Uterus (tissue), 4 donors: ENCODE results near the gene MRPL14. TPM values are rescaled to one million over a fixed set of nuclear protein-coding genes. Genes with fewer than 3 reads are reported as not detected.
"Not testable (repeated sequence)": the region's sequence is repeated elsewhere in the genome, so short reads cannot be mapped to it uniquely, and the experiment has no call there.

Experiments
- DNase-seq, 2 donors: peaks; one replicate each; pipeline ENCODE4 v3.0.0-alpha.2; 2019 to 2020
- H3K27ac ChIP-seq, 2 donors: fragments of 200-600 bp; sonication (generic); 1 replicate in 1 of 2; 2 replicates in 1 of 2; pipeline ENCODE4 v1.5.1; 2016 to 2018
- H3K27me3 ChIP-seq, 2 donors: fragments of 200-600 bp; sonication (generic); one replicate each; pipeline ENCODE4 v1.5.1; 2018 to 2019; ENCODE audit warnings: control low read depth in 1 of 2
- H3K36me3 ChIP-seq, 2 donors: fragments of 200-600 bp; sonication (generic); one replicate each; pipeline ENCODE4 v1.5.1; 2019; ENCODE audit warnings: control low read depth in 1 of 2
- H3K4me1 ChIP-seq, 2 donors: fragments of 200-600 bp; sonication (generic); one replicate each; pipeline ENCODE4 v1.5.1; 2018 to 2019; ENCODE audit warnings: control low read depth in 1 of 2
- H3K4me3 ChIP-seq, 2 donors: fragments of 200-600 bp; sonication (generic); 1 replicate in 1 of 2; 2 replicates in 1 of 2; pipeline ENCODE4 v1.5.1; 2018 to 2019; ENCODE audit warnings: mild to moderate bottlenecking in 1 of 2
- H3K9me3 ChIP-seq, 2 donors: fragments of 200-600 bp; sonication (generic); one replicate each; pipeline ENCODE4 v1.5.1; 2019; ENCODE audit warnings: control low read depth in 1 of 2
- CTCF ChIP-seq, 4 experiments: fragments of 200-600 bp in 2 of 4; fragments of 450-650 bp in 2 of 4; sonication (generic) in 2 of 4; IDR thresholded peaks; one replicate each; pipeline ENCODE4 v1.5.1; 2016 to 2019; ENCODE audit warnings: antibody characterized with exemption in 4 of 4, mild to moderate bottlenecking in 2 of 4, moderate library complexity in 1 of 4
- POLR2A ChIP-seq, 2 donors: fragments of 450-650 bp; IDR thresholded peaks; one replicate each; pipeline ENCODE4 v1.6.1; 2016; ENCODE audit warnings: antibody characterized with exemption in 2 of 2, mild to moderate bottlenecking in 1 of 2, moderate library complexity in 1 of 2
- intact Hi-C: fragments of 100-400 bp; cut with DNase I; formaldehyde crosslinking; loops from one replicate; pipeline ENCODE4 v1.15.1; 2023; ENCODE audit warnings: low total_unique reads
- total RNA-seq, 4 donors: library from RNA; depleted of rRNA in 3 of 4; stranded (reverse); fragments of >200 nt in 3 of 4; gene quantifications; one replicate each; pipeline versions ENCODE4 v1.1.0 to v1.2.4, GENCODE V29; 2014 to 2023
- donor health status: DM: yes; HTN: yes; CAD: no.

The MRPL14 gene
- total RNA-seq, 4 donors from 2014 or later = 19.5 to 39.1 (median 33.6) TPM

- H3K27ac ChIP-seq = no peak overlapping the region
- H3K36me3 ChIP-seq = no peaks in the 10 kb centered on the region
- DNase-seq = no peak
- H3K4me3 ChIP-seq = no peak overlapping the region
- TF ChIP-seq POLR2A (IDR thresholded peaks at IDR 0.05) (no peak), CTCF (IDR thresholded peaks at IDR 0.05) (no peak)
- intact Hi-C loops = no loop called here
- no peaks in the 10 kb centered on the region for H3K27me3 ChIP-seq
- no peaks in the 10 kb centered on the region for H3K4me1 ChIP-seq
- no peaks in the 10 kb centered on the region for H3K9me3 ChIP-seq
These were observed 34.2 kb downstream of the MRPL14 start for GRCh38 chr6:44093066-44093465.

GRCh38 chr6:44091981-44092884, 35.0 kb downstream of the MRPL14 start:
- Histone ChIP-seq H3K27ac (no peak overlapping the region), H3K27me3 (no peaks in the 10 kb centered on the region), H3K4me3 (no peak overlapping the region), H3K4me1 (no peaks in the 10 kb centered on the region), H3K36me3 (no peaks in the 10 kb centered on the region), H3K9me3 (no peaks in the 10 kb centered on the region)
- DNase-seq = no peak
- intact Hi-C loops = no loop called here
- TF ChIP-seq CTCF (IDR thresholded peaks at IDR 0.05) (no peak), POLR2A (IDR thresholded peaks at IDR 0.05) (no peak)

GRCh38 chr6:44091356-44091755, 35.9 kb downstream of the MRPL14 start:
- H3K9me3 ChIP-seq, H3K27ac ChIP-seq, H3K4me3 ChIP-seq, H3K36me3 ChIP-seq, H3K4me1 ChIP-seq, H3K27me3 ChIP-seq, DNase-seq, intact Hi-C loops: not testable (repeated sequence)

GRCh38 chr6:44090465-44090864, 36.8 kb downstream of the MRPL14 start:
- no peak for DNase-seq
- no peak overlapping the region for H3K27ac ChIP-seq
- H3K27me3 ChIP-seq = no peaks in the 10 kb centered on the region
- H3K36me3 ChIP-seq = no peaks in the 10 kb centered on the region
- no peaks in the 10 kb centered on the region for H3K4me1 ChIP-seq
- no peaks in the 10 kb centered on the region for H3K9me3 ChIP-seq
- no peak overlapping the region for H3K4me3 ChIP-seq
- TF ChIP-seq CTCF (IDR thresholded peaks at IDR 0.05) (no peak), POLR2A (IDR thresholded peaks at IDR 0.05) (no peak)
- intact Hi-C loops = no loop called here

- Histone ChIP-seq H3K4me3 (no peak overlapping the region), H3K27me3 (no peaks in the 10 kb centered on the region), H3K4me1 (no peaks in the 10 kb centered on the region), H3K27ac (no peak overlapping the region), H3K36me3 (no peaks in the 10 kb centered on the region), H3K9me3 (no peaks in the 10 kb centered on the region)
- intact Hi-C loops = no loop called here
- no peak for DNase-seq
- no peak for TF ChIP-seq POLR2A (IDR thresholded peaks at IDR 0.05)
- TF ChIP-seq CTCF (IDR thresholded peaks at IDR 0.05) = no peak
These were observed 38.2 kb downstream of the MRPL14 start for GRCh38 chr6:44088827-44089590.
